C4-2B (cell line): ENCODE data around the gene RSRC1.
"Not testable (repeated sequence)": the region's sequence is repeated elsewhere in the genome, so short reads cannot be mapped to it uniquely, and the experiment has no call there.

ENCODE experiments used
- CTCF ChIP-seq: fragments of 450-650 bp; conservative IDR thresholded peaks from 2 replicates; pipeline ENCODE4 v1.5.1; 2017; ENCODE audit warnings: mild to moderate bottlenecking
- ZFX ChIP-seq: fragments of 450-650 bp; IDR thresholded peaks from 2 replicates; pipeline ENCODE4 v1.6.1; 2017

- TF ChIP-seq CTCF, ZFX: not testable (repeated sequence)
Observed at GRCh38 chr3:158065574-158065973, 44.3 kb upstream of the RSRC1 start.
